ENCODE measurements around the gene FMNL1. TPM values are rescaled to one million over a fixed set of nuclear protein-coding genes. Genes with fewer than 3 reads are reported as not detected.

FMNL1 gene
- total RNA-seq, 2 experiments from 2014 or later: 233 to 243 TPM

DNA sequence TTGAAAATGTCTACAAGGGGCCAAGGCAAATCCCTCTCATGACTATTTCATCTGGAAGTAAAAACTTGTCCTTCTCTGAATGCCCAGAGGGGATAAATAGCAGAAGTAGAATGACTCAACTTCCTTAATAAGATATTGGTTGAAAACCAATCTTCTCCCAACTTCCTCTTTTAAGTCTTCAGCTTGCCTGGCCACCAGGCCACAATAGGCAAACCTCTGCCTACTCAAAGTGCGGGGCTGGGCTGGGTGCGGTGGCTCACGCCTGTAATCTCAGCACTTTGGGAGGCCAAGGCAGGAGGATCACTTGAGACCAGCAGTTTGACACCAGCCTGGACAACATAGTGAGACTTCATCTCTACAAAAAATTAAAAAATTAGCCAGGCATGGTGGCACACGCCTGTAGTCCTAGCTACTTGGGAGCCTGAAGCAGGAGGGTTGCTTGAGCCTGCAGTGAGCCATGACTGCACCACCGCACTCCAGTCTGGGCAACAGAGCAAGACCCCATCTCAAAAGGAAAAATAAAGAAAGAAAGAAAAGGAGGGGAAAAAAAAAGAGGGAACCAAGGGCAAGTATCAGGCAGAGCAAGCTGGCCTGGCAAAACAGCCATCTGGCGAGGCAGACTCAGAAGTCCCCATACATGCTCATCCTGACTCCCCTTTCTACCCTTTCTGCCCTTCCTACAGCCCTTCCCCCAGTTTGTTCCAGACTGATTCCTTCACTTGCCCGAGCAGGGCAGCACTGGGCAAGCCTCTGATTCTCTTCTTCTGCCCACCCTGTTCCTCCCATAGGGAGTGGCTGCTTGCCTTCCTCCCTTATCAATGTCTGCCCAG is 74.5 kb downstream of the FMNL1 start:
- ChIA-PET CTCF (interaction anchor here (1.1 to 1.8 kb wide), 2 partner anchors 15 to 89 kb away, joined by 4 to 6 read pairs; no protein-coding TSS in a partner anchor), POLR2A (no interaction called here)

DNA sequence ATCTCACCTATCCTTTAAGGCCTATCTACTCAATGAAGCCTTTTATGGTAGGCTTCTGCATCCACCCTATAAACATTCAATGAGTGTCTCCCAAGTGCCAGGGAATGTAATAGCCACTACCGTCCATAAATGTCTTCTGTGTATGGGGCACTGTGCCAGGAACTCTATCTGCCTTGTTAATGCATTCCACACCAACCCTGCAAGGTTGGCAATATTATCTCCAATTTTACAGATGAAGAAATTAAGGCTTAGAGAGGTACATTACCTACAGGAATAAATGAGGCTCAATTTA is 75.1 kb downstream of the FMNL1 start:
- POLR2A ChIA-PET: no interaction called here

More for the DNA sequence above, 75.1 kb downstream of the FMNL1 start:
- CTCF ChIA-PET: no interaction called here

Other genes with a start within 250 kb of the FMNL1 start
- 10 to 100 TPM; 32.0 to 32.6 TPM for gene DCAKD, start 170.3 kb upstream of the FMNL1 start, total RNA-seq
- 100 to 1,000 TPM; 179 to 180 TPM for gene NMT1, start 160.6 kb upstream of the FMNL1 start, total RNA-seq
- 1 to 10 TPM; 4.6 to 5.1 TPM for gene PLCD3, start 89.4 kb upstream of the FMNL1 start, total RNA-seq
- 1 to 10 TPM; 9.1 to 9.3 TPM for gene ACBD4, start 86.2 kb upstream of the FMNL1 start, total RNA-seq
- 10 to 100 TPM; 34.6 to 34.7 TPM for gene HEXIM1, start 73.4 kb upstream of the FMNL1 start, total RNA-seq
- gene HEXIM2, start 60.0 kb upstream of the FMNL1 start, total RNA-seq: 1 to 10 TPM; 5.3 to 5.8 TPM
- under 1 TPM; 0.25 TPM for gene SPATA32, start 40.2 kb downstream of the FMNL1 start, total RNA-seq
- 10 to 100 TPM; 47.5 to 51.6 TPM for gene MAP3K14, start 95.1 kb downstream of the FMNL1 start, total RNA-seq
- 10 to 100 TPM; 35.9 to 41.3 TPM for gene ARHGAP27, start 211.0 kb downstream of the FMNL1 start, total RNA-seq